ENCODE measurements around the gene SSNA1.

SSNA1 gene

DNA sequence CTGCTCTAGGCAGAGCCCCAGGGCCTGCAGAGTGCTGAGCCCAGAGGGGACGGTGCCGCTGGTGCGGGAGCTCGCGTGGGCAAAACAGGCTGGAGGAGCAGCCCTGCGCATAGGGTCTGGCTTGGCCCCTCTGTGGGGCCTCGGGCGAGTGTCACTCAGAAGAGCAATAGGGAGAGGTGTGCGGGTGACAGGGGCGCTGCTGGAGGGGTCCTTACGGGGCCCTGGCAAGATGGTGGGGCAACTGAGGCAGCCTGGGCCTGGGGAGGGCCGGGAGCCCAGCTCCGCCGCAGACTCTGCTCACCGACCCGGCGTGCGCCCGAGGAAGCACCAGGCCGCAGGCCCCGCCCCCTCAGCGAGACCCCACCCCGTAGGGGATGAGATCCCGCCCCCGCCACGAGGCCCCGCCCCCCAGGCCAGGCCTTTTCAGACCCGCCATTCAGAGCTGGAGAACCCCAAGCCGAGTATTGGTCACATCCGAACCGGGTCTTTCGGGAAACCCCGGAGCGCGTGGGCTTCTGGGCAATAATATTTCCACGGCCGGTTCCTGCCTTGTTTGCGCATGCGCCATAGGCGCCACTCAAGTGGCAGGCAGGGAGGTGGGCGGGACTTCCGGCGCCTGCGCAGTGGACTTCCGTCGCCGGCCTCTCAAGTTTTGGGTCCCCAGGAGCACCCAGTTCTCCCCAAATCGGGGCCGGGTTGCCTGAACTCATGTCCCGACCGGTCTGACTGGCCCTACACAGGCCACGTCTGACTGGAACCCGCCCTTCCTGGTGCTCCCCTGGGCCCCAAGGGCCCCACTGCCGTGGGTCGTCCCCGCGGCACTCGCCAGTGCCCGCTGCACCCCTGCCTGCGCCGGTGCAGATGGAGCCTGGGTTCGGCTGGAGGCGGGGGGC, 34.8 kb downstream of the SSNA1 start (continued):
- TF ChIP-seq, protein P1, sequence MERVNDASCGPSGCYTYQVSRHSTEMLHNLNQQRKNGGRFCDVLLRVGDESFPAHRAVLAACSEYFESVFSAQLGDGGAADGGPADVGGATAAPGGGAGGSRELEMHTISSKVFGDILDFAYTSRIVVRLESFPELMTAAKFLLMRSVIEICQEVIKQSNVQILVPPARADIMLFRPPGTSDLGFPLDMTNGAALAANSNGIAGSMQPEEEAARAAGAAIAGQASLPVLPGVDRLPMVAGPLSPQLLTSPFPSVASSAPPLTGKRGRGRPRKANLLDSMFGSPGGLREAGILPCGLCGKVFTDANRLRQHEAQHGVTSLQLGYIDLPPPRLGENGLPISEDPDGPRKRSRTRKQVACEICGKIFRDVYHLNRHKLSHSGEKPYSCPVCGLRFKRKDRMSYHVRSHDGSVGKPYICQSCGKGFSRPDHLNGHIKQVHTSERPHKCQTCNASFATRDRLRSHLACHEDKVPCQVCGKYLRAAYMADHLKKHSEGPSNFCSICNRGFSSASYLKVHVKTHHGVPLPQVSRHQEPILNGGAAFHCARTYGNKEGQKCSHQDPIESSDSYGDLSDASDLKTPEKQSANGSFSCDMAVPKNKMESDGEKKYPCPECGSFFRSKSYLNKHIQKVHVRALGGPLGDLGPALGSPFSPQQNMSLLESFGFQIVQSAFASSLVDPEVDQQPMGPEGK (tag by site-specific recombination; IDR thresholded peaks at IDR 0.05) = peak; percentile 95
- TF ChIP-seq ZNF2 (tag by site-specific recombination; IDR thresholded peaks at IDR 0.05) (peak; percentile 84; the same call in 1 of the 2 replicates), ZXDB (tag by site-specific recombination; IDR thresholded peaks at IDR 0.05) (peak; percentile 98), ZNF777 (tag by site-specific recombination; IDR thresholded peaks at IDR 0.05; ENCODE audit: borderline replicate concordance) (no peak), ZIC2 (tag by site-specific recombination; IDR thresholded peaks at IDR 0.05) (no peak), ZNF660 (tag by site-specific recombination; IDR thresholded peaks at IDR 0.05) (peak; percentile 71; the same call in 1 of the 2 replicates), ZNF302 (tag by site-specific recombination; IDR thresholded peaks at IDR 0.05; ENCODE audit: low read depth) (no peak), ZNF335 (tag by site-specific recombination; conservative IDR thresholded peaks at IDR 0.05) (peak; percentile 88), ZBTB8A (tag by site-specific recombination; IDR thresholded peaks at IDR 0.05) (peak; percentile 40), ZFP37 (tag by site-specific recombination; IDR thresholded peaks at IDR 0.05) (peak; percentile 53; the same call in 1 of the 2 replicates), ZBTB7A (tag by site-specific recombination; IDR thresholded peaks at IDR 0.05; ENCODE audit: low read depth) (peak; percentile 46; the same call in 1 of the 2 replicates), IKZF3 (tag by site-specific recombination; IDR thresholded peaks at IDR 0.05) (no peak), ZNF830 (tag by site-specific recombination; IDR thresholded peaks at IDR 0.05; ENCODE audit: low read depth) (no peak), PBX3 (CRISPR knock-in tag; IDR thresholded peaks at IDR 0.05) (no peak), KLF16 (tag by site-specific recombination; IDR thresholded peaks at IDR 0.05) (peak; percentile 50; the same call in 1 of the 2 replicates), MEIS1 (CRISPR knock-in tag; IDR thresholded peaks at IDR 0.05; ENCODE audit: borderline replicate concordance) (0 out of 2 replicates have a peak, but pooled peaks have one; percentile 30), ZNF501 (tag by site-specific recombination; IDR thresholded peaks at IDR 0.05) (0 out of 2 replicates have a peak, but pooled peaks have one; percentile 58), ZNF843 (tag by site-specific recombination; IDR thresholded peaks at IDR 0.05) (0 out of 2 replicates have a peak, but pooled peaks have one; percentile 43), ZBTB26 (tag by site-specific recombination; optimal IDR thresholded peaks at IDR 0.05) (peak; percentile 33), ZNF600 (tag by site-specific recombination; IDR thresholded peaks at IDR 0.05) (peak; percentile 71; the same call in 1 of the 2 replicates), EGR2 (tag by site-specific recombination; IDR thresholded peaks at IDR 0.05; ENCODE audit: low read depth) (peak; percentile 52), HIC1 (tag by site-specific recombination; IDR thresholded peaks at IDR 0.05) (no peak), ZSCAN30 (tag by site-specific recombination; IDR thresholded peaks at IDR 0.05) (0 out of 2 replicates have a peak, but pooled peaks have one; percentile 50), ZNF555 (tag by site-specific recombination; conservative IDR thresholded peaks at IDR 0.05) (no peak), ZNF629 (tag by site-specific recombination; IDR thresholded peaks at IDR 0.05) (0 out of 2 replicates have a peak, but pooled peaks have one; percentile 37), ZFP69B (tag by site-specific recombination; IDR thresholded peaks at IDR 0.05) (0 out of 2 replicates have a peak, but pooled peaks have one; percentile 30)
- TF ChIP-seq, protein P2, sequence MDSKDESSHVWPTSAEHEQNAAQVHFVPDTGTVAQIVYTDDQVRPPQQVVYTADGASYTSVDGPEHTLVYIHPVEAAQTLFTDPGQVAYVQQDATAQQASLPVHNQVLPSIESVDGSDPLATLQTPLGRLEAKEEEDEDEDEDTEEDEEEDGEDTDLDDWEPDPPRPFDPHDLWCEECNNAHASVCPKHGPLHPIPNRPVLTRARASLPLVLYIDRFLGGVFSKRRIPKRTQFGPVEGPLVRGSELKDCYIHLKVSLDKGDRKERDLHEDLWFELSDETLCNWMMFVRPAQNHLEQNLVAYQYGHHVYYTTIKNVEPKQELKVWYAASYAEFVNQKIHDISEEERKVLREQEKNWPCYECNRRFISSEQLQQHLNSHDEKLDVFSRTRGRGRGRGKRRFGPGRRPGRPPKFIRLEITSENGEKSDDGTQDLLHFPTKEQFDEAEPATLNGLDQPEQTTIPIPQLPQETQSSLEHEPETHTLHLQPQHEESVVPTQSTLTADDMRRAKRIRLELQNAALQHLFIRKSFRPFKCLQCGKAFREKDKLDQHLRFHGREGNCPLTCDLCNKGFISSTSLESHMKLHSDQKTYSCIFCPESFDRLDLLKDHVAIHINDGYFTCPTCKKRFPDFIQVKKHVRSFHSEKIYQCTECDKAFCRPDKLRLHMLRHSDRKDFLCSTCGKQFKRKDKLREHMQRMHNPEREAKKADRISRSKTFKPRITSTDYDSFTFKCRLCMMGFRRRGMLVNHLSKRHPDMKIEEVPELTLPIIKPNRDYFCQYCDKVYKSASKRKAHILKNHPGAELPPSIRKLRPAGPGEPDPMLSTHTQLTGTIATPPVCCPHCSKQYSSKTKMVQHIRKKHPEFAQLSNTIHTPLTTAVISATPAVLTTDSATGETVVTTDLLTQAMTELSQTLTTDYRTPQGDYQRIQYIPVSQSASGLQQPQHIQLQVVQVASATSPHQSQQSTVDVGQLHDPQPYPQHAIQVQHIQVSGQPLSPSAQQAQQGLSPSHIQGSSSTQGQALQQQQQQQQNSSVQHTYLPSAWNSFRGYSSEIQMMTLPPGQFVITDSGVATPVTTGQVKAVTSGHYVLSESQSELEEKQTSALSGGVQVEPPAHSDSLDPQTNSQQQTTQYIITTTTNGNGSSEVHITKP (tag by site-specific recombination; IDR thresholded peaks at IDR 0.05) = peak; percentile 31; the same call in 1 of the 2 replicates

Data from HEK293 (cell line).